T-helper 22 cell (primary cell): ENCODE measurements around the gene ETAA1.

ENCODE experiments used
- DNase-seq: peaks from one replicate; pipeline ENCODE4 v3.0.0-alpha.2; 2020; ENCODE audit warnings: low read depth

Gene ETAA1

DNA sequence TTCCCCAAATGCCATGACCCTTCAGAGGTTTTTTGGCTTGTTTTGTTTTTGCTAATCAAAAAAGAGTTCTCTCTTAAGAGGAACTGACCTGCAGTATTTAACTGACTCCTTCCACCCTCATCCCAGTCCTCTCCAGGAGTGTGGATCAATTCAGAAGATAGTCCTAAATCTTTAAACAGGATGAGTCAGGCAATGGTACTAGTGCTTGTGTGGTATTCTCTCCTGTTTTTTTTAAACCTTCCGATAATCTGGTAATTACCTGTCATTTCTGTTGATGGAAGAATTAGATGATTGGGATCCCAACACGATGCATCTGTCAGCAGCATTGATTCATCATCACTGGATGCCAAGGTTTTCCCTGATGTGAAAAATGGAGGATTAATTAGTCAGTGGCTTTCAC lies 41.2 kb downstream of the ETAA1 start:
- DNase-seq: no peak

- no peak for DNase-seq
Observed at GRCh38 chr2:67445652-67446268, 48.6 kb downstream of the ETAA1 start.

DNA sequence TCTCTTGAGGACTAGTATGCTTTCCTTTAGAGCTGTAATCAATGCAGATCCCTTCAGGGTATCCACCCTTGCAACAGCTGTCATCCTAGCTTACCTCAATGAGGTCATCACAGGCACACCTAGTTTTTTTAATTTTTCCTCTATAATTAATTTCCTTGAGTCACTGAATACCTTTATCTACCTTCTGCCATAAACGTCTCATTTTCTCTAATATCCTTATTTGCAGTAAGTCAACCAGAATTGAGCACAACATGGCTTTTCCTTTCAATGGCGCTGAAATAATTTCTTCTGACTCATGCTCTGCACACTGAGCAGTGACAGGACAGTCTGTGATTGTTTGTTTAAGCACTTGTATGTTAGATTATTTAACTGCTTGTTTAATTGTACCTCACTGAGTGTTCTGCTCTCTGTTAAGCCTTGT lies 49.4 kb downstream of the ETAA1 start:
- no peak for DNase-seq

DNA sequence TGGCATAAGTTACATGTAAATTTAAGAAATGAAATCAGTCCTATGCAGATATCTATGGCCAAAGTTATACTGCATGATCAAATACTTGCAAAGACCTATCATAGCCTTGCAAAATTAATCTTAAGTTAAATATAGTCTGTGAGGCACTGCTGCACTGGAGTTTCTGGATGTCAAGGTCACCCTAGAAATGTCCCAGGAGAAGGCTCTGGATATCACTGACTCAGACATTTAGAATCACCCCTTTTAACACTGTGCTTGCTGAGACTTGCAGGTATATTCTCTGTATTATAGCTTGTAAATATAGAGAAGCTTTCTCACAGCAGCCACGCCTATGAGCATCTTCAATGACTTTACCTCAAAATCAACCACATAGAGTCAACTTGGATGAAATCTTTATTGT lies 51.5 kb downstream of the ETAA1 start:
- DNase-seq: no peak

DNA sequence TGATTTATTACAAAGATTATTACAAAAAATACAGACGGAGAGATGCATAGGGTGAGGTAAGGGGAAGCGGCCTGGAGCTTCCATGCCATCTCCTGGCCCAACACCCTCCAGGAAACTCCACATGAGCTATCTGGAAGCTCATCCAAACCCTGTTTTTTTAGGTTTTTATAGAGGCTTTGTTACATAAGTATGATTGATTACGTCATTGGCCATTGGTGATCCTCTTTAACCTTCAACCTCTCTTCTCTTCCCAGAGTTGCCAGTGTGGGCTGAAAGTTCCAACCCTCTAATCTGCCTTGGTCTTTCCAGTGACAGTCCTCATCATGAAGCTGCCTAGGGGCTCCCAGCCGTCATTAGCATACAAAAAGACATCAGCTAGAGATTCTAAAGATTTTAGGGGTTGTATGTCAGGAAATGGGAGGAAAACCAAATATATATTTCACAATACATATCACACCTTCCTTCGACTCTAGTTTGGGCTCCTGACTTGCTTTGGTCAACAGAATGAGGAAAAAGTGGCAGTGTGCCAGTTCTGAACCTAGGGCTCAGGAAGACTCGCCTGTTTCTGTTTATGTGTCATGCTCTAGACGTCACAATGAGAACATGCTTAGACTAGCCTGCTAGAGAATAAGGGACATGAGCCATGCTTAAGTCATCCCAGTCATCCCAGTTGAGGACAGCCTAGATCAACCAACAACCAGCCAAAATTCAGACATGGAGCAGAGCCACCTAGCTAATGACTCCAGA lies 54.1 kb downstream of the ETAA1 start:
- DNase-seq: no peak

DNA sequence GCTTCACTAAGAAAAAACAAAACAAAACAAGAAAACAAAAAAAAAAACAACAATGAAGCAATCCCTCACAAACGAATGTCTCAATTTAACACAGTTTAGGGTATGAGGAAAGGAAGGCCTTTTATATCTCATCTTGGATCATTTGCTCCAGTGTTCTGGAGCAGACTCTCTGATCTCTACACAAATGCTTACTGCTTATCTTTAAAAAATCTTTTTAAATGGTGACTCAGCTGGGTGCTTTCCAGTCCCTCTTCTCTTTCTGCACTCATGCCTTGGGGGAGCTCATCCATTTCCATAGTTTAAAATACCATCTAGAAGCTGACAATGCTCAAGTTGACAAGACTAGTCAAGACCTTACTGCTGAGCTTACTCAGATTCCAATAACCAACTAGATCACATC lies 56.2 kb downstream of the ETAA1 start:
- no peak for DNase-seq

DNA sequence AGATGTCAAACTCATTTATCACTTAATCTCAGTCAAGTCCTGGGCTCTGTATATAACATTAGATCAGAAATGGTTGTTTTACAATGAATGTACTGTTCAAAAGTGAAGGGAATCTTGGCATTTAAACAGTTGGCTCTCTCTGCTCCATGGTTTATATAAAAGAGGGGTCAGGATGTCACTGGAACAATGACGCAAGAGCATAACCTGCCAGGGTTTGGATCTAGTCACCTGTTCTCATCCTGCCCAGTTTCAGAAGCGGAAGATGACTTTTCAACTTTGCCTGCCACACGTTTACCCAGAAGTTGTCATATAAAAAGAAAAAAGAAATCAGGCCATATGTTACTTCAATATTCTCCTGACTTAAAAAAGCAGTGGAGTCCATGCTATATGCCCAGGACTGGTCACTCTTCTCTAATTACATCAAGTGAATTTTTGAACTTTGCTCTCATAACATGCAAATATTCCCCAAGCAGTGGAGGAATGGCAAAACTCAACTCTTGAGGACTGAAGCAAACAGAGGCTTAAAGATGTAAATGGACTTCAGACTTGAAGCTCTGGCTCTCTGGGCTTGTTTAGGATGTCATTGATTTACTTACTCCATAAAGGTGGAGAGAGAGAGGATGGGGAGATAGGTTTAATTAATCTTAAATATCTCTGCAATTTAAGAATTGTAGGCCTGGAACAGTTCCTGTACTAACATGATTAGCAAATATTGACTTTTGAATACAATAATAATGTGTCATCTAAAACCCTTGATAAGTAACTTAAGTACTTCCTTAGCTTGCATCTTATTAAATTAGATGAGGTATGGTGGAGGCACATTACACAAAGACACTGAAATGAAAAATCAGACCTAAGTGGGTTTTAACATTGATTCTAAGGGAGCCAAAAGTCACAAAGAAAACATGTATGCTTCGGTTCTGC lies 58.3 kb downstream of the ETAA1 start:
- no peak for DNase-seq

- no peak for DNase-seq
Observed at GRCh38 chr2:67456428-67456827, 59.3 kb downstream of the ETAA1 start.

DNA sequence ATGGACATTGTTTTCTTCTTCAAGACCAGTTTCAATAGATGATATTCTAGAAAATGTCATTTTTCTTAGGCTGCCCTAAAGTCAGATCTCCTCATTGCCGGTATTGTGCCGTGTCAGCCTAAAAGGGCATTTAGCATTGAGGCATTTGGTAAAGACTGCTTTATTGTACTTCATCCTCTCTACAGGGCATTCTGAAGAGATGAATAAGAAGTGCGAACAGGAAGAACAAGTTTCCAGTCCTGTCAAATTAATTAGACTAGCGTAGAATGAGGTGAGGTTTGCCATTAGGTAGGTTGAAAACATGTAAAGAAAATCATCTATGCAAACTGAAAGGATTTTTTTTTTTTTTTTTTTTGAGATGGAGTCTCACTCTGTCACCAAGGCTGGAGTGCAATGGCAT lies 60.6 kb downstream of the ETAA1 start:
- no peak for DNase-seq

DNA sequence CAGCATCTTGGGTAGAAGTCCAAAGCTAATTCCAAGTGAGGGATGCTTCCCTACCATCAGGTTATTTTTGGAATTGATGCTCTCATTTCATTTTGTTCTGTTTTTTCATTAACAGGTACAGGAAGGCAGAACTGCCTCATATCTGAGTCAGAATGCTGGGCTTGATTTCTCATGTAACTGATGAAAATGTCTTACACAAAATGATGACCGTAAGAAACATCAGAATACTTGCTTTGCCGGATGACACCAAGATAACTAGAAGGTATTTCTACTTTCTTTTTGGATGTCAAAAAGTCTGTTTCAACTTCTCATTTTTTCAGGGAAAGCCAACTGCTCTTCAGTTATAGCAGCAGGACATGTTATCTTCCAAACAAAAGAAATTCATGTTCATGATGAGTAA lies 62.6 kb downstream of the ETAA1 start:
- no peak for DNase-seq
